ENCODE measurements around the gene AMH. TPM values are rescaled to one million over a fixed set of nuclear protein-coding genes. Genes with fewer than 3 reads are reported as not detected.
A peak's percentile ranks its signal among the peaks of the same experiment; 100 is the strongest.

Gene AMH
- total and polyA plus RNA-seq, 2 of the 13 experiments (the other 11 are each of a cell fraction or from before 2014, with no cell fraction given) = 0.03 to 0.18 TPM

GRCh38 chr19:2212861-2213711 lies 36.0 kb upstream of the AMH start (continued):
- TF ChIP-seq ZBTB38 (CRISPR knock-in tag; IDR thresholded peaks at IDR 0.05) (peak; percentile 76), ZNF619 (CRISPR knock-in tag; IDR thresholded peaks at IDR 0.05) (no peak), ATF3 (CRISPR knock-in tag; IDR thresholded peaks at IDR 0.05) (no peak), TSC22D2 (CRISPR knock-in tag; IDR thresholded peaks at IDR 0.05; ENCODE audit: borderline replicate concordance) (peak; percentile 49; the same call in 1 of the 2 replicates), ISL2 (CRISPR knock-in tag; IDR thresholded peaks at IDR 0.05) (peak; percentile 66; the same call in 1 of the 2 replicates), SMC3 (IDR thresholded peaks at IDR 0.05; ENCODE audit: low read length) (0 out of 2 replicates have a peak, but pooled peaks have one; percentile 31), ZFP90 (CRISPR knock-in tag; IDR thresholded peaks at IDR 0.05; ENCODE audit: borderline replicate concordance) (peak; percentile 97), HNF1B (CRISPR knock-in tag; IDR thresholded peaks at IDR 0.05) (0 out of 2 replicates have a peak, but pooled peaks have one; percentile 56), NKX3-1 (CRISPR knock-in tag; IDR thresholded peaks at IDR 0.05) (peak; percentile 92; the same call in 1 of the 2 replicates), ZSCAN21 (CRISPR knock-in tag; IDR thresholded peaks at IDR 0.05; ENCODE audit: borderline replicate concordance) (peak; percentile 92), ZNF543 (CRISPR knock-in tag; IDR thresholded peaks at IDR 0.05) (peak; percentile 90; the same call in 1 of the 2 replicates), FOXA3 (CRISPR knock-in tag; IDR thresholded peaks at IDR 0.05) (peak; percentile 45; the same call in 1 of the 2 replicates), ZNF589 (CRISPR knock-in tag; conservative IDR thresholded peaks at IDR 0.05) (0 out of 2 replicates have a peak, but pooled peaks have one; percentile 19), CBFB (CRISPR knock-in tag; IDR thresholded peaks at IDR 0.05) (no peak), SRY (CRISPR knock-in tag; IDR thresholded peaks at IDR 0.05) (peak; percentile 92; the same call in 1 of the 2 replicates), XBP1 (CRISPR knock-in tag; IDR thresholded peaks at IDR 0.05) (peak; percentile 77; the same call in 1 of the 2 replicates), ZNF441 (CRISPR knock-in tag; IDR thresholded peaks at IDR 0.05; ENCODE audit: borderline replicate concordance) (peak; percentile 88), FOXA1 (IDR thresholded peaks at IDR 0.05) (no peak), FOXA1 (CRISPR knock-in tag; IDR thresholded peaks at IDR 0.05) (peak; percentile 32; the same call in 1 of the 2 replicates), ZNF530 (CRISPR knock-in tag; IDR thresholded peaks at IDR 0.05; ENCODE audit: low read depth) (0 out of 2 replicates have a peak, but pooled peaks have one; percentile 64), ZNF720 (CRISPR knock-in tag; IDR thresholded peaks at IDR 0.05) (no peak), GZF1 (CRISPR knock-in tag; IDR thresholded peaks at IDR 0.05) (peak; percentile 14; the same call in 1 of the 2 replicates)
- TF ChIP-seq, protein P1, sequence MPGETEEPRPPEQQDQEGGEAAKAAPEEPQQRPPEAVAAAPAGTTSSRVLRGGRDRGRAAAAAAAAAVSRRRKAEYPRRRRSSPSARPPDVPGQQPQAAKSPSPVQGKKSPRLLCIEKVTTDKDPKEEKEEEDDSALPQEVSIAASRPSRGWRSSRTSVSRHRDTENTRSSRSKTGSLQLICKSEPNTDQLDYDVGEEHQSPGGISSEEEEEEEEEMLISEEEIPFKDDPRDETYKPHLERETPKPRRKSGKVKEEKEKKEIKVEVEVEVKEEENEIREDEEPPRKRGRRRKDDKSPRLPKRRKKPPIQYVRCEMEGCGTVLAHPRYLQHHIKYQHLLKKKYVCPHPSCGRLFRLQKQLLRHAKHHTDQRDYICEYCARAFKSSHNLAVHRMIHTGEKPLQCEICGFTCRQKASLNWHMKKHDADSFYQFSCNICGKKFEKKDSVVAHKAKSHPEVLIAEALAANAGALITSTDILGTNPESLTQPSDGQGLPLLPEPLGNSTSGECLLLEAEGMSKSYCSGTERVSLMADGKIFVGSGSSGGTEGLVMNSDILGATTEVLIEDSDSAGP (CRISPR knock-in tag; IDR thresholded peaks at IDR 0.05; ENCODE audit: borderline replicate concordance) = peak; percentile 73
- TF ChIP-seq, protein P2, sequence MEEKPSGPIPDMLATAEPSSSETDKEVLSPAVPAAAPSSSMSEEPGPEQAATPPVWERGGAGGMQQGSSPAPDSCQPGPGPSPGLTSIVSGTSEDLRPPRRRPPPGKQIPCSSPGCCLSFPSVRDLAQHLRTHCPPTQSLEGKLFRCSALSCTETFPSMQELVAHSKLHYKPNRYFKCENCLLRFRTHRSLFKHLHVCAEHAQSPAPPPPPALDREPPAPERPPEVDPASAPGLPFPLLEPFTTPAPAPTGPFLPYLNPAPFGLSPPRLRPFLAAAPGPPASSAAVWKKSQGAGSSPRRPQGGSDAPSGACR (CRISPR knock-in tag; IDR thresholded peaks at IDR 0.05) = 0 out of 2 replicates have a peak, but pooled peaks have one; percentile 38
- TF ChIP-seq, protein P3, sequence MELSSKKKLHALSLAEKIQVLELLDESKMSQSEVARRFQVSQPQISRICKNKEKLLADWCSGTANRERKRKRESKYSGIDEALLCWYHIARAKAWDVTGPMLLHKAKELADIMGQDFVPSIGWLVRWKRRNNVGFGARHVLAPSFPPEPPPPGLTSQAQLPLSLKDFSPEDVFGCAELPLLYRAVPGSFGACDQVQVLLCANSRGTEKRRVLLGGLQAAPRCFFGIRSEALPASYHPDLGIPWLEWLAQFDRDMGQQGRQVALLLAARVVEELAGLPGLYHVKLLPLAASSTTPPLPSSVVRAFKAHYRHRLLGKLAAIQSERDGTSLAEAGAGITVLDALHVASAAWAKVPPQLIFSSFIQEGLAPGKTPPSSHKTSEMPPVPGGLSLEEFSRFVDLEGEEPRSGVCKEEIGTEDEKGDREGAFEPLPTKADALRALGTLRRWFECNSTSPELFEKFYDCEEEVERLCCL (CRISPR knock-in tag; IDR thresholded peaks at IDR 0.05; ENCODE audit: borderline replicate concordance) = no peak

Data from HepG2 (cell line).